ENCODE results near the gene ATP11A. TPM values are rescaled to one million over a fixed set of nuclear protein-coding genes. Genes with fewer than 3 reads are reported as not detected.

ATP11A gene
- total and polyA plus RNA-seq, 9 of the 15 experiments (the other 6 are each of a cell fraction or from before 2014, with no cell fraction given): 0.38 to 34.2 (median 4.2) TPM

DNA sequence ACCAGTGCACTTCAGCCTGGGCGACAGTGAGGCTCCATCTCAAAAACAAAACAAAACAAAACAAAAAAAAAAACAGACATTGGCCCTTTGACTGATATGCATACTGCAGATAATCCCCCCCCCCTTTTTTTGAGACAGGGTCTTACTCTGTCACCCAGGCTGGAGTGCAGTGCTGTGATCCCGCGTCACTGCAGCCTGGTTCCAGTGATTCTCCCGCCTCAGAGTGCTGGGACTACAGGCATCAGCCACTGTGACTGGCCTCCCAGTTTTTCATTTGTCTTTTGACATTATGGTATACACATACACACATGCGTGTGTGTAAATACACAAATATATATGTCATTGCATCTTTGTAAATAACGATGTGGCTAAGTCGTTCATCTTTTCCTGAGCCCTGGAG, 61.8 kb downstream of the ATP11A start:
- Histone ChIP-seq H3K36me3 (ENCODE audit: control insufficient read depth, insufficient read depth, low read length) (no peaks in the 10 kb centered on the region; the same call in 2 of the 3 replicates), H2AFZ (ENCODE audit: low read depth, low read length) (no peak overlapping the region), H3K79me2 (ENCODE audit: control insufficient read depth, insufficient read depth, low read length) (no peaks in the 10 kb centered on the region; the same call in none of the 3 replicates), H3K9me3 (replicated peaks; ENCODE audit: control insufficient read depth, insufficient read depth, low read depth, low read length) (no peaks in the 10 kb centered on the region), H3K4me2 (ENCODE audit: insufficient read depth, low read length) (no peak overlapping the region), H3K4me1 (replicated peaks in 1 of 2; ENCODE audit: control insufficient read depth in 2 of 2, insufficient read depth in 2 of 2, low read length in 2 of 2) (peaks cover 0 to 7% of the 10 kb centered on the region in 2 experiments; a peak in 2 of 5 replicates), H3K4me3 (no peak overlapping the region), H4K20me1 (replicated peaks; ENCODE audit: control insufficient read depth, insufficient read depth, low read length) (peaks cover 10% of the 10 kb centered on the region; the same call in 1 of the 2 replicates), H3K27me3 (ENCODE audit: control insufficient read depth in 2 of 2, insufficient read depth in 2 of 2, low read length in 2 of 2) (no peaks in the 10 kb centered on the region), H3K9me1 (ENCODE audit: control insufficient read depth, insufficient read depth, low read length) (no peaks in the 10 kb centered on the region), H3K9ac (ENCODE audit: insufficient read depth in 1 of 2, low read depth in 2 of 2, low read length in 2 of 2) (no peak overlapping the region), H3K27ac (ENCODE audit: extremely low read depth, low read depth, low read length) (no peak overlapping the region)
- TF ChIP-seq GTF2E2 (tag; IDR thresholded peaks at IDR 0.05) (no peak), MCM2 (IDR thresholded peaks at IDR 0.05; ENCODE audit: low read depth) (no peak), NFE2 (IDR thresholded peaks at IDR 0.05; ENCODE audit: low read depth) (no peak), ZHX1 (conservative IDR thresholded peaks at IDR 0.05; ENCODE audit: low read length) (no peak), ZNF41 (CRISPR knock-in tag; conservative IDR thresholded peaks at IDR 0.05) (no peak), TAF15 (IDR thresholded peaks at IDR 0.05; ENCODE audit: low read depth, low read length) (no peak), GTF2F1 (IDR thresholded peaks at IDR 0.05; ENCODE audit: low read depth, low read length) (no peak), TFAM (CRISPR knock-in tag; conservative IDR thresholded peaks at IDR 0.05) (no peak), SOX6 (IDR thresholded peaks at IDR 0.05) (no peak), CCAR2 (IDR thresholded peaks at IDR 0.05; ENCODE audit: low read depth, low read length) (no peak), XRCC3 (IDR thresholded peaks at IDR 0.05) (no peak), TARDBP (IDR thresholded peaks at IDR 0.05) (no peak), U2AF1 (optimal IDR thresholded peaks at IDR 0.05; ENCODE audit: low read depth, low read length) (no peak), ZBTB1 (CRISPR knock-in tag; IDR thresholded peaks at IDR 0.05; ENCODE audit: borderline replicate concordance, low read depth) (no peak), ETS2 (tag; IDR thresholded peaks at IDR 0.05; ENCODE audit: borderline replicate concordance, poor library complexity, severe bottlenecking) (no peak), IRF9 (tag; IDR thresholded peaks at IDR 0.05) (no peak)
- TF ChIP-seq, protein P1, sequence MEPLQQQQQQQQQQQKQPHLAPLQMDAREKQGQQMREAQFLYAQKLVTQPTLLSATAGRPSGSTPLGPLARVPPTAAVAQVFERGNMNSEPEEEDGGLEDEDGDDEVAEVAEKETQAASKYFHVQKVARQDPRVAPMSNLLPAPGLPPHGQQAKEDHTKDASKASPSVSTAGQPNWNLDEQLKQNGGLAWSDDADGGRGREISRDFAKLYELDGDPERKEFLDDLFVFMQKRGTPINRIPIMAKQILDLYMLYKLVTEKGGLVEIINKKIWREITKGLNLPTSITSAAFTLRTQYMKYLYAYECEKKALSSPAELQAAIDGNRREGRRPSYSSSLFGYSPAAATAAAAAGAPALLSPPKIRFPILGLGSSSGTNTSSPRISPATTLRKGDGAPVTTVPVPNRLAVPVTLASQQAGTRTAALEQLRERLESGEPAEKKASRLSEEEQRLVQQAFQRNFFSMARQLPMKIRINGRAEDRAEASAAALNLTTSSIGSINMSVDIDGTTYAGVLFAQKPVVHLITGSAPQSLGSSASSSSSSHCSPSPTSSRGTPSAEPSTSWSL (CRISPR knock-in tag; IDR thresholded peaks at IDR 0.05; ENCODE audit: borderline replicate concordance): no peak
- POLR2A ChIA-PET: interaction anchor here (0.8 kb wide), 1 partner anchor 11 kb away, joined by 3 read pairs; no protein-coding TSS in a partner anchor
- intact Hi-C loops (cut with micrococcal nuclease): no loop called here
- ATAC-seq (no peak), DNase-seq (ENCODE audit: extremely low read depth in 1 of 4, low spot score in 3 of 4) (no peak), FAIRE-seq (no peak)
- BruUV-seq (replicated peaks): no TSS peak
- in situ Hi-C loops (cut with MboI): no loop called here
- CTCF ChIA-PET (ENCODE audit: low intra/inter-chr PET ratio): no interaction called here
- WGBS (ENCODE audit: insufficient coverage, low coverage, missing lambda C conversion rate): 93% methylated on average over 7 of the region's 7 CpGs
